Glutamatergic neuron (in vitro differentiated cells): ENCODE results near the gene POLG. TPM values are rescaled to one million over a fixed set of nuclear protein-coding genes. Genes with fewer than 3 reads are reported as not detected.

ENCODE experiments used
- DNase-seq: peaks from one replicate; pipeline ENCODE4 v3.0.0; 2022
- H3K27ac Mint-ChIP-seq: one replicate; pipeline ENCODE4 v1.8.0; 2020; ENCODE audit warnings: mild to moderate bottlenecking, mixed read lengths, inconsistent platforms; ENCODE audit not compliant: unreplicated experiment
- H3K27me3 Mint-ChIP-seq: one replicate; pipeline ENCODE4 v1.8.0; 2020; ENCODE audit warnings: mild to moderate bottlenecking, moderate library complexity, mixed read lengths, inconsistent platforms; ENCODE audit not compliant: unreplicated experiment
- H3K36me3 Mint-ChIP-seq: one replicate; pipeline ENCODE4 v1.8.0; 2020; ENCODE audit warnings: mild to moderate bottlenecking, mixed read lengths, inconsistent platforms; ENCODE audit not compliant: unreplicated experiment
- H3K4me1 Mint-ChIP-seq: one replicate; pipeline ENCODE4 v1.8.0; 2020; ENCODE audit warnings: mild to moderate bottlenecking, low read depth, mixed read lengths, inconsistent platforms; ENCODE audit not compliant: unreplicated experiment
- H3K4me3 Mint-ChIP-seq: one replicate; pipeline ENCODE4 v1.8.0; 2020; ENCODE audit warnings: mild to moderate bottlenecking, mixed read lengths, inconsistent platforms; ENCODE audit not compliant: unreplicated experiment
- H3K9me3 Mint-ChIP-seq: one replicate; pipeline ENCODE4 v1.8.0; 2020; ENCODE audit warnings: mild to moderate bottlenecking, moderate library complexity, mixed read lengths, inconsistent platforms; ENCODE audit not compliant: unreplicated experiment
- CTCF ChIP-seq: fragments of 200-600 bp; sonication (generic); IDR thresholded peaks from one replicate; pipeline ENCODE4 v1.5.0; 2021; ENCODE audit not compliant: partially characterized antibody, unreplicated experiment
- total RNA-seq: library from RNA; stranded (reverse); fragmentation: NEBNext Ultra II Directional; extraction: Animal tissue kit (Norgen Biotek cat#: 25700); gene quantifications from one replicate; pipeline ENCODE4 v1.2.1, GENCODE V29; 2021; ENCODE audit not compliant: unreplicated experiment

POLG gene
- total RNA-seq, 1 donor from 2014 or later: 55.4 TPM

- Mint-ChIP-seq H3K36me3 (peaks cover 4% of the 10 kb centered on the region), H3K4me1 (peaks cover 21% of the 10 kb centered on the region), H3K4me3 (peak overlapping the region; percentile 75), H3K9me3 (peaks cover 21% of the 10 kb centered on the region), H3K27me3 (peaks cover 41% of the 10 kb centered on the region), H3K27ac (no peak overlapping the region)
- DNase-seq: peak; percentile 61
- no peak for TF ChIP-seq CTCF
These were observed 27.8 kb upstream of the POLG start for GRCh38 chr15:89362203-89363101.

- DNase-seq: no peak
These were observed 27.0 kb upstream of the POLG start for GRCh38 chr15:89361451-89362202.

GRCh38 chr15:89360294-89360971 lies 25.8 kb upstream of the POLG start:
- Mint-ChIP-seq H3K4me1 (peaks cover 19% of the 10 kb centered on the region), H3K27me3 (peaks cover 39% of the 10 kb centered on the region), H3K36me3 (peaks cover 4% of the 10 kb centered on the region), H3K9me3 (peaks cover 14% of the 10 kb centered on the region), H3K4me3 (peak overlapping the region; percentile 75), H3K27ac (no peak overlapping the region)
- no peak for TF ChIP-seq CTCF
- no peak for DNase-seq

More at GRCh38 chr15:89361451-89362202, 27.0 kb upstream of the POLG start:
- no peak for TF ChIP-seq CTCF
- H3K4me3 Mint-ChIP-seq: peak overlapping the region; percentile 75
- peaks cover 43% of the 10 kb centered on the region for H3K27me3 Mint-ChIP-seq
- peaks cover 21% of the 10 kb centered on the region for H3K9me3 Mint-ChIP-seq
- H3K36me3 Mint-ChIP-seq: peaks cover 4% of the 10 kb centered on the region
- peaks cover 19% of the 10 kb centered on the region for H3K4me1 Mint-ChIP-seq
- H3K27ac Mint-ChIP-seq: no peak overlapping the region

GRCh38 chr15:89359471-89360293 lies 25.1 kb upstream of the POLG start:
- Mint-ChIP-seq H3K4me3 (peak overlapping the region; percentile 46), H3K36me3 (peaks cover 4% of the 10 kb centered on the region), H3K27me3 (peaks cover 34% of the 10 kb centered on the region), H3K4me1 (peaks cover 17% of the 10 kb centered on the region), H3K27ac (no peak overlapping the region), H3K9me3 (peaks cover 14% of the 10 kb centered on the region)
- no peak for TF ChIP-seq CTCF
- DNase-seq: no peak
